Measurements from ENCODE around the gene EYA4.

EYA4 gene

DNA sequence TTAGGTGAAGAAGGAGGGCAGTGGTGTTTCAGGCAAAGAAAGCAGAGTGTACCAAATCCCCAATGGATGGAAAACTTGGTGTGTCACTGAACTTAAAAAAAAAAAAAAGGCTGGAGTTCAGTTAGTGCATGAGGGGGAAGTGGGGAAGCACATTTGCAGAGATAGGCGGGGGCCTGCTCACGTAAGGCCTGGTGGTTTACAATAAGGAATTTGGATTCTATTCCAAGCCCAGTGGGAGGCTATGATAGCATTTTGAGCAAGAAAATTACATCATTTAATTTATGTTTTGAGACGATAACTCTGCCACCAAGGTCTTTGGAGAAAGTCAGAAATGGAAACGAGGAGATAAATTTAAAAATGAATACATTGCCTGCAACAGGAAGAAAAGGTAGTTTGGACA lies 225.5 kb downstream of the EYA4 start:
- no peak for DNase-seq

DNA sequence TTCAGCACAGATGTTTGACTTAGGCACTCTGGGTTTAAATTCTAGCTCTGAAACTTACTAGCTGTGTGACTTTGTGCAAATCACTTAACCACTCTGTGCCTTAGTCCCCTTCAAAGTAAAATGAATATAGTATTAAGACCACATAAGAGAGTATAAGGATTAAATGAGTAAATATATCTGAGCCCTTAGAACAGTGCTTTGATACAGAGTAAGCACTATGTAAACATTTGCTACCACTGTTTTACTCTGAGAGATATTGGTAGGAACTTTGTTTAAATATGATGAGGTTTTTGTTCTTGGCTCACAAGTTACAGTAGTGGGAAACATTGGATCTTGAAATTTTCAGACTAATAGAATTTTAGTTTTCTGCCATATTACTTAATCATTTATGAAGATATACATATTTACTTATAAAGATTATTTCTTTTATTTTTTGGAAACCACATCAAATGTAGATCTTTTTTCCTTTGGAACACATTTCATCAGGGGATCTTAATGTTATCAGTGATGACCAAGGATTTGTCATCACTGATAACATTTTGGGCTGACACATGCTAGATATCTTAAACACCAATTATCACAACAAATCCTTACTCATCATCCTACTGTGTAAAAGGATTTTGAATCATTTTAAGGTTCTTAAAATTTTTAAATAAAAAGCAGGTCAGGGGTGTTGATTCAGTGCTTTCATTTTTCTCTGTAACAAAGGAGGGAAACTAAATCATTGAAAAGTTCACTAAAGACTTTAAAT lies 226.2 kb downstream of the EYA4 start:
- no peak for DNase-seq

DNA sequence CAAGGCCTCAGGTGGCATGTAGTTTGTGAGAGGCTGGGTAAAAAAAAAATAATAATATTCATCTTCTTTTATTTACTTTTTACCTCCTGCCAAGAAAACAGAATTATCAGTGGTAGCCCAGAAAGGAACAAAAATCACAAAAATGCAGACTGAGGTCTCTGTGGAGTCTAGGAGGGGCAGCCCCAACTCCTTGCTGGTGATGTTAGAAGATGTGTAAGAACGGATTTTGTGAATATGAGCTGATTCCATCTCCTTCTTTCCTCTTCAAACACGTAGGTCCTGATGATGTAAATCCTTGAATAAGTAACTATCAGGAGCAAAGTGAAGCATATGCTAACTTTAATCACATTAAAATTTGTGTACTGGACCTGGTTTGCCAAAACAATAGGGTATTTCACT lies 226.8 kb downstream of the EYA4 start:
- no peak for DNase-seq

DNA sequence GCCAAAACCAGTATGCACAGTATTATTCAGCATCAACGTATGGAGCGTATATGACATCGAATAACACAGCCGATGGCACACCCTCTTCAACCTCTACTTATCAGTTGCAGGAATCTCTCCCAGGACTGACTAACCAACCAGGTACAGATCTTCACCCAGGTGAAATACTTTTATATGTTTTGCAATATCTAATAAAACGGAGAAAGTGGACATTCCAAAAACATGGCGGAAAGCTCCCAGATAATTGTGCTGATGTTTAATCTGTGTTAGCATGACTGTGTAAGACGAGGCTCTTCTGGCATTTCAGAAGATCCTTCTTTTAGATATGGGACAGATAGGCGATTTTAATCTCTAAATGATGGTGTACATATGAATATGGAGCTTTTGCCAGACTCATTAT lies 227.4 kb downstream of the EYA4 start:
- DNase-seq = no peak

DNA sequence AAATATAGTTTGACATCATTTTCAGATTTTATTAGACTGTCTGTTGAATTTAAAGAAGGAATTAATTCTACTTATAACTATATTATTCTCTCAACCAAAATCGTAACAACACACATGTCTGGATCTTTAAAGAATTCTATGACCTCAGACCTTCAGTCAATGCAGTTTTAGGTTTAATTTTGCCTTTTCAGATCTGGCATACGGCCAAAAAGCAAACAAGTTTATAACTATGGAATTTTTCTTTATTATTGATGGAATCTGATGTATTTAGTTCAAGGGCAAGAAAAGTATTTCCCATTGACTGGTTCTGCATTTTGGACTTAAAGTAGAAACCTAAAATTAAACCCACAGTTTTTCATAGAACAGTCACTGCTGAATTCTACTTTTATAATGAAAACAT lies 233.4 kb downstream of the EYA4 start:
- DNase-seq = no peak

DNA sequence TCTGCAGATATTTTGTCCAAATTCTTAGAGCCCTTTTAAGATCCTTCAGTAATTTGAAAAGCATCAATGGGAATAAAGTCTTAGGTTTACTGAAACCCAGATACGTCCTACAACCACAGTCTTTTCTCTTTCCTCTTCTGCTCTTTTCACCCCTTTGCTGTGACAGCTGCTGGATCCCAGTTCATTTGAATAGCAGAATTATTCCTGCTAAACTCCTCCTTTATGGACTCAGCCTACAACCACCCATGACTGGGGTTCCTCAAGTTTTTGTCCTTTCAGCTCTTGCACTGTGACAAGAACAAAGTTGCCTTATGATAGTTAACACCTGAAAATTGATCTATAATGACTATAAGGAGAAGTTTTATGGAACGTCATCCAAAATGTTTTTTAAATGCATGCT lies 237.5 kb downstream of the EYA4 start:
- DNase-seq = no peak

DNA sequence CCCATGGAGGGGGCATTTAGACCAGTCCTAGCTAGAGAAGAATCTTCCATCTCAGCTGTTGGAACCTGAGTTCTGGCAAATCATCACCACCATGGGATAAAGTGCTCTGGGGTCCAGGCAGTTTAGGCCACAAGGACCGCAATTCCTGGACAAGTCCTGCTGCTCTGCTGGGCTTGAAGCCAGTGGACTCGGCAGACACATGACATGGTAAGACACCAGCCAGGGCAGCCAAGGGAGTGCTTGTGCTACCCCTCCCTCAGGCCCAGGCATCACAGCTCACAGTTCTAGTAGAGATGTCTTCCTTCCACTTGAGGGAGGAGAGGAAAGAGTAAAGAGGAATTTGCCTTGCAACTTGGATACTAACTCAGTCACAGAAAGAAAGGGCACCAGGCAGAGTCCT lies 246.0 kb downstream of the EYA4 start:
- DNase-seq = no peak

DNA sequence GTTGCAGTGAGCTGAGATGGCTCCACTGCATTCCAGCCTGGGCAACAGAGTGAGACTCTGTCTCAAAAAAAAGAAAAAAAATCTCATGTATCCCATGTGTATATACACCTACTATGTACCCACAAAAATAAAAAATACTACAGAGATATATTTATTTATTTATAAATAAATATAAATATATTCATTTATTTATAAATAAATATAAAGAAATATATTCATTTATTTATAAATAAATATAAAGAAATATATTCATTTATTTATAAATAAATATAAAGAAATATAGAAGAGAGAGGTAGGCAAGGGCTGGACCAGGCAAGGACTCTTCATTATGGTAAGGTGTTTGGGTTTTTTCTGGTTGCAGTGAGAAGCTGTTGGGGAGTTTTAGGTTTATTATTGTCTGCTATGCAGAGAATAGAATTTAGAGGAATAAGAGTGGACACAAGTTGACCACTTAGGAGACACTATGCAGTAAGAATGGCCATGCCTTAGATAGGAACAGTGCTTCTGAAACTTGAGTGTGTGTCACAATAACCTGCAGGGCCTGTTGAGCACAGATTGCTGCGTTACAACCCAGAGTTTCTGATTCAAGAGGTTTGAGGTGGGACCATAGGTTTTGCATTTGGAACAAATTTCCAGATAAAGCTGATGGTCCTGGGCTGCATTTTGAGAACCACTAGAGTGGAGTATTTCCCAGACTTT lies 254.2 kb downstream of the EYA4 start:
- no peak for DNase-seq

DNA sequence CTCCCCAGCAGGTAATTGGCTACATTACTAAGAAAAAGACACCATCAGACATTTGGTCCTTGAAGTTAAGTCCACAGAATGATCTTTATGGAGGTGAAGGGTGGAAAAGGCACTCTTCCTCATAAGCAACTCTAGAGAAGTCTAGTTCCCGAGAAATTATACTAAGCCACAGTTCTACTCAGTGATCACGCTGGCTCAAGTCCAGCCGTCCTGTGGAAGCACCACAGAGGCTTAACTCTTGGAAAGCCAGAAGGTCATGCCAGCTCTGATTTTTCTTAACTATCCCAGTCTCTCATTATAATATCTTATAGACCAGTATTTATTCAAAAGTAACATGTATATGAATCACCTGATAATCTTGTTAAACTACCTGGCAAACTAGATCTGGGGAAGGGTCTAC lies 258.5 kb downstream of the EYA4 start:
- no peak for DNase-seq

DNA sequence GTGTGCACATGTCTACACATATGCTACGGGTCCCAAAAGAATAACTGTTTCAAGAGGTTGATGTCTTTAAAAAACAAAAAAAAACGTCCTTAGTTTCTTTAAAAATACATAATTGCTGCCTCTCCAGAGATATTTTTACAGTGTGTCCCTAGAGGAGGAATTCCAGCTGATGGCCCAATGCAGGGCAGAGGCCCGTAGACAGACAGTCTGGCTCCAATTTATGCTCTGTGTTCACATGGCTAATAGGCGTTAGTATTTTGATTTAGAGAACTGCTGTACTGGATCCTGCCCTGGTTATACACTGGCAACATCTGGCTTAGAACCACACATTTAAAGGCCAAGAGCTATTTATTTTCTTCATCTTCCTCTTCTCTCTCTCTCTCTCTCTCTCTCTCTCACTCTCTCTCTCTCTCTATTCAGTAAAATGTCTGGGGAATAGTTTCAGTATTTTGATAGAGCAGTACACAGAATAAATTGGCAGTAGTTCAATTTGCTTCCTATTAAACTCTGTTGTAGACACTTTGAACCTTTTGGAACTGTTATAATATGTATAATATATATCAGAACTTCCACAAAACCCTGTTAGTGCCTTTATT lies 260.6 kb downstream of the EYA4 start:
- DNase-seq = no peak

DNA sequence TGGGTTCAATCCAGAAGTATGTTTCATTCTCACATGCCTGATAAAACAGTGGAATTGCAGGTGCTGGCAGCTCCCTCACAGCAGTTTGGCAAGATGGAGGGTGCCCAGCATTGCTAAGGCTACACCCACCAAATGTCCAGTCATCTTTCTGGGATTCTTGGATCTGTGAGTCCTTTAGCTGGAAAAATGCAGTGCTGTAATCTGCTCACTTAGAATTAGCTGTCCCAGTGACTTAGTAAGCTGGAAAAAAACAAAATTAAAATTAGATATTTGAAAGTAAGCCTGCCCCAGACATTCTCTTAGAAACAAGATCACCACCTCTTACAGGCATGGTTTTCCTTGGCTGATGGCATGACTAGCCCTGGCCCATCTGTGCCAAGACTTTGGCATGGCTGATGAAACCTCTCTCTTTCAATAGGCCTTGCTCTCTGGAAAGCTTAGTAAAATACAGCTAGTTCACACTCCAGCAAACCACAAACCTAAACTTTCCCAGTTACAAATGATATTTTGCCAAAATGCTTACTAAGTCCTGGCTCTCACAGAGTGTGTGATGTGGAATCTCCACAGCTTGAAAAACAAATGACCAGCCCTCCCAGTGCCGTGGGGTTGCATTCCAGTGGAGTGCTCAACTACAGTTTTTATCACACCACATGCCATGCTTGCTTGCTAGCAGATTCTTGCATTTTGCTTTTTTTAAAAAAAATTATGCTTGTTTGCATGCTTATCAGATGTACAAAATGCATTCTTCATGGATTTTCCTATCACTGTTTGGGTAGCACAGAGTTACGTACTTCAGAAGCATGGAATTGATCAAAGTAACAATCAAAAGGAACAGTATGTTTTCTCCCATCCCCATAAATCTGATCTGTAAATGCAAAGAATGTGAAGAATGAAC lies 261.5 kb downstream of the EYA4 start:
- DNase-seq = no peak

DNA sequence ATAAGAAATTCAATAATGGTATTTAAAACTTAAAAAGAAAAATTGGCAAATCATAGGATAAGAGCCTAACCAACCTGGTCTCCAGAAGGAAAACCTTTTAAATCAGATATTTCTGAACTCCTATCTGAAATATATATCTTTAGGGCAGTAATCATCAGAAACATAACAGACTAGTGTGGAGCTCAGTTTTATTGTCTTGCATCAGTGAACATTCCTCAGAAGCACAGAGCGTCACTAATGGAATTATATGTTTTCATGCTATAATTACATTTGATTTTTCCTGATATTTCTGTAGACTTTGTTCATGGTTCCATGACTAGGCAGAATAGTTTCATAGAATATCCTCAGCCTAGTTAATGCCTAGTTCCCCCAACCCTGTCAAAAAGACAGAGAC lies 262.2 kb downstream of the EYA4 start:
- DNase-seq = no peak

DNA sequence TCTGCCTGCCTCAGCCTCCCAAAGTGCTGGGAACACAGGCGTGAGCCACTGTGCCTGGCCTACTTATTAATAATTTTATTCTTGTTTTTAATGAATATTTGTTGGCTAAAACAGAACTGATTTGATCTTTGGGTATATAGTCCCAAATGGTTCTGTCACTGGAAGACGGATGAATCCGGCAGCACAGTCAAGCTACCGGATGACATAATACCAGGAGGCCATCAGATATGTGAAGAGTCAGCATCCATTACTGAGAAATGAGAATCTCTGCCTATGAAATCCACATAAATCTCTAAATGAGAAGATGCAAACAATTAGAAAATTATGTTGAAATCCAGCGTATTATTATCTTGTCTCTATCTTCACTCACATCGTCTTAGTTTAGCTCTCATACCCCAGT lies 263.0 kb downstream of the EYA4 start:
- no peak for DNase-seq

DNA sequence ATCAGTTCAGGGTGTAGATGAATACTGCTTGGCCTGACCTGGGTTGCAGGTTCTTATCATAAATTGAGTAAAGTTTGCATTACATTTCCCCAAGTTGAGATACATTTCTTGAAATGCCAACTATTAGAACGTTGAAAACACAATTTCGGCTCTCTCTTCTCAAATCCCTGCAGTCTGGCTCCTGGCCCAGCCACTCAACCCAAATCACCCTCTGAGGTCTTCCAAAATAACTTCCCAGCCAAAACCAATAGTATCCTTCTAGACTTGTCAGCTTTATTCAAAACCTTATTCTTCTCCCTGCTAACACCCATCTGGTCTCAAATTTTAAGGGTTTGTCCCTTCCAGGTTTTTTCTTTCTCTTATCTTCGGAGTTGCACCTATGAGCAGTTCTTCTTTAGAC lies 263.6 kb downstream of the EYA4 start:
- no peak for DNase-seq

DNA sequence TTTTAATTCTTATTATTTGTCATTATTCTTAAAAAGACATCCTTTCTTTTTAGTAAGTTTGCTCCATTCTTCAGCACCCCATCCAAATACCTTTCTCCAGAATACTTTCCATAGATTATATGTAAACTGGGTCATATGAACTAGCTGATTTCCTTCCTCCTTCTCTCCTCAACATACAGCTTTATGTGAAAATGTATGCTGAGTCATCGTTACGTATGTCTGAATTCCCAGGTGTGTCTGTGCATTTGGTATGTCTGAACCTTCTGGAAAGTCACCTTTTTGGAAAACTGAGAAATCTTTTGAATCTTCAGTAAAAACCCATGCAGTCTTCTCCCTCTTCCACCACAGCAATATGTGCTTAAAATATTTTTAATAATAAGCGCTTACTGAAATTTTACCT lies 264.5 kb downstream of the EYA4 start:
- DNase-seq = no peak

DNA sequence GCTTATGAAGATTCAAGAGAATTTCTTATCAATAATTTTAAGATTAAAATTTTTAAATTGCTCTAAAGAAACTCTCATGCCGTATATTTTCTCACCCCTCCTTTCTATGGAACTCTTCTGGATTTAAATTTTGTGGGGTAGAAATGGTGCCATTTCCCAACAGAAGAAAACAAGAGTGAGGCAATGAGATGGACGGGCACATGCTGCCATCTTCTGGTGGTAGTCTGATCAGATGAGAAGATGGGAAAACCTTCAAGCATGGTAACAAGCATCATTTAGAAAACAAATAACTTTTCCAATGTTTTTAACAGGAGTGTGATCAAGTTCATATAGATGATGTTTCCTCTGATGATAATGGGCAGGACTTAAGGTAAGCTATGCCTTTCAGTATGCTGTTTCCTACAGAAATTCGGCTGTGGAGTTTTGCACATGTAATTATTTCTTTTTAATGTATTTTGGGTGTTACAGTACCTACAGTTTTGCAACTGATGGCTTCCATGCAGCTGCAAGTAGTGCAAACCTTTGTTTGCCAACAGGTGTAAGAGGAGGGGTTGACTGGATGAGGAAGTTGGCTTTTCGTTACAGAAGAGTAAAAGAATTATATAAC lies 271.4 kb downstream of the EYA4 start:
- DNase-seq = no peak

DNA sequence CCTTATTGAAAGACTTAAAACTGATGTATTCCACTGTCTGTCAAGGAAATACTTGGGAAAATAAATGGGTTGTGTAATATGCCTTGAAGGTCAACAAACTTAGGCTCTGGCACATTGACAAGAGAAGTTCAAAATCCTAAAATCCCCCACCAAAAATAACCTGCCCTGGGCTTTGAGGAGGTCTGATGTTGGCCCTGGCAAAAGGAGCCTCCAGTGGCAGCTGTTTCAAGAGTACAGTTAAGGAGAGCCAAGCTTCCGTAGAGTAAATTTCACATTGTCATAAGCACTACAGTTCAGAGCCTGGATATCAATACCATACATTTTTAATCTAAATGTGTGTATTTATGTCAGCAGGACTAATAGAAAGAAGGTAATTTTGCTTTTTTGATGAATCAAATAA lies 282.7 kb downstream of the EYA4 start:
- no peak for DNase-seq

DNA sequence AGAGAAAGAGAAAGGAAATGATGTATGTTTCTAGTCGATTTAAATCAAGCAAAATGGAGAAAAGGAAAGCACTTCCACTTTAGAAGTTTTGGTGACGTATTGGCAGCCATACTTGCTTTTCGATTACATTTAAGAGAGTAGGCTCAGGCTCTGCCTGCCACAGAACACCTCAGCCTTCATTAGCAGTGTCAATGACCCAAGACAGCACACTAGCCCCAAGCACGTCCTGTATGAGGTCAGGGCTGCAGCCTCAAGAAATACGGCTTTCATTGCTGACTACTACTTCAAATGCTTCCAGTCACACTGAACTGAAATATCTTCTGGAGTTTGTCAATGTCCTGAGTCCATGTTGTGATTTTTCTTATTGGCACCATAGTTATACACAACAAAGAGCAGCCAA lies 285.3 kb downstream of the EYA4 start:
- DNase-seq = no peak

DNA sequence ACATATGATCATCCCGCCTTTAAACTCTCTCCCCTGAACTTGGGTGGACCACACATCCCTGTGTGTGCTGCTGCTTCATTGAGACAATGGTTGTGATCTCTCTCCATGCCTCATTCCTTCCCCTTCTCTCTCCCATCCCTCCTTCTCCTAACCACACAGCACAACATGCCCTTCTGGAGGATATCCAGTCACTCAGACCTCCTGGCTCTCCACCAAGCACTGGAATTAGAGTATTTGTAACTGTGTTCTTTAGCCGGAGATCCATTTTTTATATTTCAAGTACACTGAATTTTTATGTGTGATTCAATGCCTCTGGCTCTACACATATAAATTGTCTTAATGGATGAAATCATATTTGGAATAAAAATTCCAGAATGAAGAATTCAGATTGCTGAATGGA lies 287.4 kb downstream of the EYA4 start:
- no peak for DNase-seq

DNA sequence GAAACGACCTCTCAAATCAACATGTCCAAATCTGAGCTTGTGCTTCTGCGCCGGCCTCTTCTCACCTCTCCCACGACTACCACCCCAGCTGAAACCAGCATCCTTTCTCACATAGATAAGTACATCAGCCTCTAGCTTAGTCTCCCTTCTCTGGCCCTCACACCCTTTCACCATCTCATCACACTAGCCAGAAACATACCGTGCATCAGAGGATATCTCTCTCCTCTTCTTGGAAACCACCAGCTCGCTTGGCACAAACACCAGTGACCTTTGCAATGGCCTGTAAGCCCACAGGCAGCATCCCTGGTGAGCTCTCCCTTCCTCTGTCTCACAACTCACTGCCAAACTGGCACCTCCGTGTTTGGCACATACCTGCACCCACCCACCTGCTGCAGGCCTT lies 291.8 kb downstream of the EYA4 start:
- DNase-seq = no peak

DNA sequence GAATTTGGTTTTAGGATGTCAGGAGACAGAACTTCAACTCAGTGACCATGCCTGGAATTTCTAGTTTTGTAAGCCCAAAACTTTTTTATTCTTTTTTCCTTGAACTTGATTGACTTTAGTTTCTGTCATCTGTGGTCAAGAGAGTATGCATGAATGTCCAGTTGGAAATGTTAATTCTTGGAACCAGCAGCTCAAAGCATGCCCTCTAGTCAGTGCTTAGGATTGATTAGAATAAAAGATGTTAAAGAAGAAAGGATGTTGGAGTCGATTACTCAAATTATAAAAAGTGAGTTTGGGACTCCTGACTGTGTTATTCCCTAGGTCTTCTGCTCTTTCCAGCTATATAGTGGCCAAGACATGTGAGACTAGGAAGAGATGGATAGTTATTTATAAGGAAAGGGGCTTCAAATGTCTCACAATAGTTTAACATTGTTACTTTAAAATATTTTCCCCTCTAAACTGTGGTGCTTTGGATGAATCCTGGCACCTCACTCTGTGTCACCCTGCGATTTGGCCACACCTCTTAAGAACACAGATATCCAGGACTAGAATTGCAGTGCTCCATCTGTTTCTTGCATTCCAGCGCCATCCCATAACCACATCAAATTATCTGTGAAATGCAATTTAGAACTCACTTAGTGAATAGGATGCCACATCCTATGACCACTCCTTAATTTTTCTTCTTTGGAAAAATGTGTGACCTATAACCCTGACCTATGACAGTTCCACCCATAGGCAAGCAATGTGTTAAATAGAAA lies 298.5 kb downstream of the EYA4 start:
- DNase-seq = no peak

DNA sequence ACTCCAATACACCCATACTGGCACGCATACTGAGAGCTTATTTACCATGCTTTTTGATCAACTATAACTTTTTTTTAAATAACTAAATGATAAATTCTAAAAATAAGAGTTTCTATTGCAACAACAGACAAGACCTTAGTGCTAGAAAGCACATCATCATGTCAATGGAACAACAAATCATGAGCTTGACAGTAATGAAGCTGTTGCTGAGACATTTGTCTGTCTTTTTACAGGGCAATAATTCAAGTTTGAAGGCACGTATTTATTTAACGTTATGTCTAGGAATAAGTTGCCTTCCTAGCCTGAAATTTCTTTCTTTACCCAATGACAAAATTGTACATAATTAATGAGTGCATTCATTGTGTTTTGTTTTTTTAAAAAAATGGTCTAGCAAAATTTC lies 299.2 kb downstream of the EYA4 start:
- no peak for DNase-seq

Measured in effector CD4-positive, alpha-beta T cell (primary cell).